ENCODE measurements around the gene TRAK2. TPM values are rescaled to one million over a fixed set of nuclear protein-coding genes. Genes with fewer than 3 reads are reported as not detected.
"Not testable (repeated sequence)": the region's sequence is repeated elsewhere in the genome, so short reads cannot be mapped to it uniquely, and the experiment has no call there.

TRAK2 gene
- total RNA-seq, 1 experiment from 2014 or later, result 15.2 TPM

- Histone ChIP-seq H3K9me2 (ENCODE audit: insufficient read depth) (no peaks in the 10 kb centered on the region), H3K4me1 (ENCODE audit: control insufficient read depth in 1 of 2, insufficient read depth in 2 of 2, low read length in 2 of 2) (peaks cover 9 to 11% of the 10 kb centered on the region in 2 experiments), H3K79me2 (ENCODE audit: insufficient read depth, low read length) (no peaks in the 10 kb centered on the region; the same call in 1 of the 2 replicates), H3K27ac (ENCODE audit: low read depth, low read length) (no peak overlapping the region), H3K4me3 (replicated peaks in 1 of 2; ENCODE audit: low read depth in 1 of 2, low read length in 2 of 2) (no peak overlapping the region), H3K36me3 (ENCODE audit: control insufficient read depth in 1 of 2, insufficient read depth in 2 of 2, low read length in 2 of 2) (no peaks in the 10 kb centered on the region), H3K27me3 (ENCODE audit: insufficient read depth, low read length) (no peaks in the 10 kb centered on the region), H3K9ac (ENCODE audit: low read length) (no peak overlapping the region), H3K4me2 (ENCODE audit: low read length) (no peak overlapping the region), H4K20me1 (ENCODE audit: insufficient read depth) (no peaks in the 10 kb centered on the region), H2AFZ (ENCODE audit: low read depth, low read length, poor library complexity, severe bottlenecking) (no peak overlapping the region), H3K9me3 (ENCODE audit: control insufficient read depth in 1 of 2, insufficient read depth in 1 of 2, low read depth in 1 of 2, low read length in 2 of 2) (no peaks in the 10 kb centered on the region)
- ATAC-seq, result no peak
- POLR2A ChIA-PET, result no interaction called here
- intact Hi-C loops (cut with micrococcal nuclease), result no loop called here
- no TSS peak for BruUV-seq (replicated peaks)
- RAD21 ChIA-PET (ENCODE audit: low non-redundant PET in 1 of 2, low total read pairs in 2 of 2, uncharacterized antibody in 2 of 2, unreplicated experiment in 2 of 2), result no interaction called here
- CTCF ChIA-PET, result interaction anchor here (0.6 kb wide), 1 partner anchor 324 kb away, joined by 3 read pairs; no protein-coding TSS in a partner anchor
- TF ChIP-seq EZH2phosphoT487 (IDR thresholded peaks at IDR 0.05; ENCODE audit: borderline replicate concordance) (no peak), SRF (IDR thresholded peaks at IDR 0.05; ENCODE audit: low read depth) (no peak)
- DNase-seq (ENCODE audit: low read depth, low spot score), result no peak
Observed at GRCh38 chr2:201441409-201441808, 9.8 kb downstream of the TRAK2 start.

GRCh38 chr2:201440182-201440581 is 11.1 kb downstream of the TRAK2 start:
- CTCF ChIA-PET, result interaction anchor here (1.0 kb wide), 1 partner anchor 26 kb away, joined by 3 read pairs; no protein-coding TSS in a partner anchor
- H3K4me2 ChIP-seq (ENCODE audit: low read length), result peak overlapping the region; percentile 35
- peak; percentile 52 for DNase-seq (ENCODE audit: low read depth, low spot score)

GRCh38 chr2:201439336-201439922 is 11.8 kb downstream of the TRAK2 start:
- H2AFZ ChIP-seq (ENCODE audit: low read depth, low read length, poor library complexity, severe bottlenecking); H3K9ac ChIP-seq (ENCODE audit: low read length); H3K9me3 ChIP-seq (ENCODE audit: control insufficient read depth in 1 of 2, insufficient read depth in 1 of 2, low read depth in 1 of 2, low read length in 2 of 2); CTCF ChIA-PET; H3K27ac ChIP-seq (ENCODE audit: low read depth, low read length); H3K36me3 ChIP-seq (ENCODE audit: control insufficient read depth in 1 of 2, insufficient read depth in 2 of 2, low read length in 2 of 2); BruUV-seq (replicated peaks); H3K9me2 ChIP-seq (ENCODE audit: insufficient read depth); POLR2A ChIA-PET; RAD21 ChIA-PET (ENCODE audit: low non-redundant PET in 1 of 2, low total read pairs in 2 of 2, uncharacterized antibody in 2 of 2, unreplicated experiment in 2 of 2); DNase-seq (ENCODE audit: low read depth, low spot score); intact Hi-C loops (cut with micrococcal nuclease); H3K27me3 ChIP-seq (ENCODE audit: insufficient read depth, low read length); H3K4me3 ChIP-seq (replicated peaks in 1 of 2; ENCODE audit: low read depth in 1 of 2, low read length in 2 of 2); H3K4me2 ChIP-seq (ENCODE audit: low read length); ATAC-seq; H4K20me1 ChIP-seq (ENCODE audit: insufficient read depth); H3K79me2 ChIP-seq (ENCODE audit: insufficient read depth, low read length): not testable (repeated sequence)
- H3K4me1 ChIP-seq (ENCODE audit: control insufficient read depth in 1 of 2, insufficient read depth in 2 of 2, low read length in 2 of 2), result peaks cover 9 to 11% of the 10 kb centered on the region in 2 experiments

More at GRCh38 chr2:201440182-201440581, 11.1 kb downstream of the TRAK2 start:
- Histone ChIP-seq H3K4me3 (replicated peaks in 1 of 2; ENCODE audit: low read depth in 1 of 2, low read length in 2 of 2) (no peak overlapping the region), H2AFZ (ENCODE audit: low read depth, low read length, poor library complexity, severe bottlenecking) (no peak overlapping the region), H3K79me2 (ENCODE audit: insufficient read depth, low read length) (no peaks in the 10 kb centered on the region; the same call in 1 of the 2 replicates), H4K20me1 (ENCODE audit: insufficient read depth) (no peaks in the 10 kb centered on the region), H3K9ac (ENCODE audit: low read length) (no peak overlapping the region), H3K9me2 (ENCODE audit: insufficient read depth) (no peaks in the 10 kb centered on the region), H3K9me3 (ENCODE audit: control insufficient read depth in 1 of 2, insufficient read depth in 1 of 2, low read depth in 1 of 2, low read length in 2 of 2) (no peaks in the 10 kb centered on the region), H3K36me3 (ENCODE audit: control insufficient read depth in 1 of 2, insufficient read depth in 2 of 2, low read length in 2 of 2) (no peaks in the 10 kb centered on the region), H3K27ac (ENCODE audit: low read depth, low read length) (no peak overlapping the region; the same call in 1 of the 2 replicates), H3K4me1 (ENCODE audit: control insufficient read depth in 1 of 2, insufficient read depth in 2 of 2, low read length in 2 of 2) (peaks cover 9 to 11% of the 10 kb centered on the region in 2 experiments), H3K27me3 (ENCODE audit: insufficient read depth, low read length) (no peaks in the 10 kb centered on the region)
- POLR2A ChIA-PET, result interaction anchor here (1.0 kb wide), 1 partner anchor 11 kb away, joined by 4 read pairs; the partner anchor contains the start of genes STRADB and TRAK2
- BruUV-seq (replicated peaks), result no TSS peak
- RAD21 ChIA-PET (ENCODE audit: low non-redundant PET in 1 of 2, low total read pairs in 2 of 2, uncharacterized antibody in 2 of 2, unreplicated experiment in 2 of 2), result no interaction called here
- intact Hi-C loops (cut with micrococcal nuclease), result no loop called here
- no peak for TF ChIP-seq RAD21 (IDR thresholded peaks at IDR 0.05; ENCODE audit: low read depth)
- TF ChIP-seq SP1 (IDR thresholded peaks at IDR 0.05; ENCODE audit: low read depth), result peak; percentile 52
- ATAC-seq, result peak; percentile 81
